Measurements from ENCODE around the gene SRC.

DNA sequence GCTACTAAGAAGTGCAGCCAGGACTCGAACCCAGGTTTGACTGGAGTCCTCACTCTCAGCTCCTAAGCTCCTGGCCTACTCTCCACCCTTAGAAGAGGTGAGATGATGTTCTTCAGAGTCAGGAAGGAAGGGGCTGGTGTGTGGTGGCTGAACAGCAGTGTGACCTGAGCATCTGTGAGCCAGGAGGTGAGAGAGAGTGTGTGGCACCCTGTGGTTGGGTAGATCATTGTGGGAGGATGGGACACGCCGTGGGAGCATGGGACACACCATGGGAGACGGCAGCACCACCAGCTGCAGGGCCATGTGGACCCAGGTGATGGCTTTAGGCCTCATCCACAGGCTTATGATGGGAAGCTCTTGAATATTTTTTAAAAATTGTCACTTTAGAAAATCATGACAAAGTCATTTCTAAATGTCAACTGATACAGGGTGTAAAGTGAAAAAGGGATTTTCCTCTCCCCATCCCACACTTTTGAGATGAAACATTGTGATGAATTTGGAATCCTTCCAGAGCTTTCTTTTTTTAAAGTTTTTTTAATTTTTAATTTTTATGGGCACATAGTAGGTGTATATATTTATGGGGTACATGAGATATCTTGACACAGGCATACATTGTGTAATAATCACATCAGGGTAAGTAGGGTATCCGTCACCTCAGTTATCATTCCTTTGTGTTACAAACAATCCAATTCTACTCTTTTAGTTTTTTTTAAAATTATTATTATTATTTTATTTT is 31.6 kb downstream of the SRC start:
- TF ChIP-seq POLR2A (IDR thresholded peaks at IDR 0.05): no peak
- TF ChIP-seq, protein P1, sequence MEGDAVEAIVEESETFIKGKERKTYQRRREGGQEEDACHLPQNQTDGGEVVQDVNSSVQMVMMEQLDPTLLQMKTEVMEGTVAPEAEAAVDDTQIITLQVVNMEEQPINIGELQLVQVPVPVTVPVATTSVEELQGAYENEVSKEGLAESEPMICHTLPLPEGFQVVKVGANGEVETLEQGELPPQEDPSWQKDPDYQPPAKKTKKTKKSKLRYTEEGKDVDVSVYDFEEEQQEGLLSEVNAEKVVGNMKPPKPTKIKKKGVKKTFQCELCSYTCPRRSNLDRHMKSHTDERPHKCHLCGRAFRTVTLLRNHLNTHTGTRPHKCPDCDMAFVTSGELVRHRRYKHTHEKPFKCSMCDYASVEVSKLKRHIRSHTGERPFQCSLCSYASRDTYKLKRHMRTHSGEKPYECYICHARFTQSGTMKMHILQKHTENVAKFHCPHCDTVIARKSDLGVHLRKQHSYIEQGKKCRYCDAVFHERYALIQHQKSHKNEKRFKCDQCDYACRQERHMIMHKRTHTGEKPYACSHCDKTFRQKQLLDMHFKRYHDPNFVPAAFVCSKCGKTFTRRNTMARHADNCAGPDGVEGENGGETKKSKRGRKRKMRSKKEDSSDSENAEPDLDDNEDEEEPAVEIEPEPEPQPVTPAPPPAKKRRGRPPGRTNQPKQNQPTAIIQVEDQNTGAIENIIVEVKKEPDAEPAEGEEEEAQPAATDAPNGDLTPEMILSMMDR (IDR thresholded peaks at IDR 0.05): no peak
